Measurements from ENCODE around the gene TGFBR3L.
"Not testable (repeated sequence)": the region's sequence is repeated elsewhere in the genome, so short reads cannot be mapped to it uniquely, and the experiment has no call there.

Gene TGFBR3L

DNA sequence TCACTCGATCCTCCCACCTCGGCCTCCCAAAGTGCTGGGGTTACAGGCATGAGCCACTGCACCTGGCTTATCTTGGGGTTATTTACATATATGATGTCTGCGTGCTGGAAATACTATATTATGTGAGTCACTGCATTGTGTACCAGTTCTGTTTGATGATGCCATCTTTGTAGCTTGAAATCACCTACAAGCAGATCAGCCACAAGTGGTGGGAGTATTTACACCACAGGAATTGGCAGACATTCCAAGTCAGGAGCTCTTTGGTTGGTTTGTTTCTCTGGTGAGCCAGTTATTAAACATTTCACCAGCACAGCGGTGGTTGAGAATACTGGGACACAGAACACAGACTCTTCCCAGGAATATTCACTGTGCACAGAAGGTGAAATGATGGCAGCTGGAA lies 33.3 kb downstream of the TGFBR3L start:
- no peak for DNase-seq (ENCODE audit: low read depth in 2 of 2, low spot score in 1 of 2)

DNA sequence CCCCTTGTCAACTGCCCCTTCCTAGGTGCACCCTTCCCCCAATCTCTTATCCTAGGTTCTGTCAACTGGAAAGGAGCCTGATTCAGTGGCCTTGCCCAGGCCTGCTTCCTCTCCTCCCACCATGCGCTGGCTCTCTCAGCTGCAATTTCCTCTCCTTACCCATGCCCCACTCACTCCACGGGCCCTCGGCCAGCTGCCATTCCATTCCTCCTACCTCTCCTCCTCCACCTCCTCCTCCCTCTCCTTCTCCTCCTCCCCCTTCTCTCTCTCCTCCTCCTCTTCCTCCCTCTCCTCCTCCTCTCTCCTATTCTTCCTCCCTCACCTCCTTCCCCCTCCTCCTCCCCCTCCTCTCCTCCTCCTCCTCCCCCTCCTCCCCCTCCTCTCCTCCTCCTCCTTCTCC lies 38.4 kb downstream of the TGFBR3L start:
- DNase-seq (ENCODE audit: low read depth in 2 of 2, low spot score in 1 of 2) = no peak

DNA sequence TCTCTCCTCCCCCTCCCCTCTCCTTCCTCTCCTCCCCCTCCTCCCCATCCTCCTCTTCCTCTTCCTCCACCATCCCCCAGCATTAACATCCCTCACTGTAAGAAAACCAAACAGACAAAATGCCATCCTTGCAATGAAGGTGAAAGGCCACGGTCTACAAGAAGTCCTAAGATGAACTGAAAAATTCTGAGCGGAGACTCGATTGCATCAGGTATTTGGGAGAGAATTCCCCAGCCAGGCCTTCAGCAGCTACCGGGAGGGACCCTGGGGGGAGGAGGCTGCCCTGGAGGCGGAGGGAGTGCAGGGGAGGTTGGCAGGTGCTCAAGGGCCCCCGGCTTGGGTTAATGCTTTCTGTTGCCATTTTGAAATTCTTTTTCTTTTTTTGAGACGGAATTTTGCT lies 38.9 kb downstream of the TGFBR3L start:
- no peak for DNase-seq (ENCODE audit: low read depth in 2 of 2, low spot score in 1 of 2)

DNA sequence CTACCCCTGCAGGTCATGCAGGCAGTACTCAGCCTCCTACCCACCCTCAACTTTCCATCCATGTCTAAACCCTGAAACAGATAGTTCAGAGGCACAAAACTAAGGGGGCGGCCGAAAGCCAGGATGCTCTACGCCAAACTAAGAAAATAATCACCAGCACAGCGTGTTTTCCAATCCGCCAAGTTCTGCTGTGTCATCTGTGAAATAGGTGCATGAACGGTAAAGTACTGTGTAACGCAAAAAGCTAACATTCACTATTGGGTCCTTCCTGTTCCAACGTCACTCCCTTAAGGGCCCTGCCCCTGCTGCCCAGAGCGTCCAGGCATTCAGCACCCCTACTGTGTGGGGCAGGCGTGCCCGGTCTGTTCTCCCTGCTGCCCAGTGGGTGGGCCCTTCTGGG lies 41.1 kb downstream of the TGFBR3L start:
- DNase-seq (ENCODE audit: low read depth in 2 of 2, low spot score in 1 of 2) = no peak

DNA sequence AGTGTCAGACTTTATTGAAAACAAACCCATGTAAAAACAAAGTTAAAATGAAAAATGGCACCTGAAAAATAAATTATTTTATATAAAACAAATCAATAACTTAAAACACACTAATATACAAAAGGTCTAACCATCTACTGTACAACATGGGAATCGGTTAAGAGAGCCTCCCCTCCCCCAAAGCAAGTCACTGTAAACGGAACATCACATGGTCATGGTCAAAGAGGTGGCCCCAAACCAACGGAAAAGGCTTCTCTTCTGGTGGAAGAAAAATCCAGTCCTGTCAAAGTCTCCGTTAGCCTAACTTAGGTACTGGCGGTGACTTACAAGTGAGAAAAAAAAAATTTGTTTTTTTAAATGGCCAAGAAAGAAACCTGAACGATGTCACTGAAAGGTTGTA lies 44.6 kb downstream of the TGFBR3L start:
- DNase-seq (ENCODE audit: low read depth in 2 of 2, low spot score in 1 of 2) = no peak

DNA sequence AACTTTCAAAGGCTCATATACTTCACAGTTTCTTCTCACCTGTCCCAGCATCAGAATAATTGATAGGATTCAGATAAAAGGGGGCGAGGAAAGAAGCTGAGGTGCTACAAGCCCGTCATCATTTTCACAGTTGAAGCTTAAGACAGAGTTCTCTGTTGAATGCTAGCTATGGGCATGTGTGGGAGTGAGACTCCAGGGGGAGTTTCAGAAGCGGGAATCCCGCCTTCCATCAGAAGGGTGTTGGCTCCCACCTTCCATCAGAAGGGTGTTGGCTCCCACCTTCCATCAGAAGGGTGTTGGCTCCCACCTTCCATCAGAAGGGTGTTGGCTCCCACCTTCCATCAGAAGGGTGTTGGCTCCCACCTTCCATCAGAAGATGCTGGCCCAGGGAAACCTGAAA lies 46.5 kb downstream of the TGFBR3L start:
- DNase-seq (ENCODE audit: low read depth in 2 of 2, low spot score in 1 of 2) = not testable (repeated sequence)

DNA sequence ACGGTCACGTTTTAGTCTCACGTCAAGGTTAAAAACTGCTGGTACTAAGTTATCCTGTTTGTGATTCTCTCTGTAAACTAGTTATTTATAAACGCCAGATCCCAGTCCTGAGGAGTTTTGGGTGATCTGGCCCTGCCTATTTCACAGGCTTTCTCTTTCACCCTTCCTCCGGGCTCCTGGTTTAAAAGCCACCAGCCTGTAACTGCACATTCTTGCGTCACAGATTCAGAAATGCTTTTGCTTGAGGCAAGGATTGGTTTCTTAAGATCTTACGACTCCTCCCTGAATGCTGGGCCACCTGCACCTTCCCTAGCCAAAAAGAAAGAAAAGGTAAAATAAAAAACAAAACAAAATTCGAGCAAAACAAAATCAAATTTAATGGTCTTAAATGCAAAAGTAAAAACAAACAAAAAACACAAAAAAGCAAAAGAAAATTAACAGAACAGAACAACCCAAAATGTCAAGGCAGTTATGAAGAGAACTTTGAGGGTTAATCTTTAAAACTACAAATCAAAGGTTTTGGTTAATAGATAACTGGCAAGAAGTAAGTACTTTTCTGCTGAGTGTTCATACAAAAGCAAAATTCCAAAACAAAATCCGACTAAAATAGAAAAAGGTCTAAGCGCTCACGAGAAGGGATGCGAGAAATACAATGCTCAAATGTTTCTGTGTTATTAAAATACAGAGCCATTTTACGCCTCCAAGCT lies 47.4 kb downstream of the TGFBR3L start:
- no peak for DNase-seq (ENCODE audit: low read depth in 2 of 2, low spot score in 1 of 2)

DNA sequence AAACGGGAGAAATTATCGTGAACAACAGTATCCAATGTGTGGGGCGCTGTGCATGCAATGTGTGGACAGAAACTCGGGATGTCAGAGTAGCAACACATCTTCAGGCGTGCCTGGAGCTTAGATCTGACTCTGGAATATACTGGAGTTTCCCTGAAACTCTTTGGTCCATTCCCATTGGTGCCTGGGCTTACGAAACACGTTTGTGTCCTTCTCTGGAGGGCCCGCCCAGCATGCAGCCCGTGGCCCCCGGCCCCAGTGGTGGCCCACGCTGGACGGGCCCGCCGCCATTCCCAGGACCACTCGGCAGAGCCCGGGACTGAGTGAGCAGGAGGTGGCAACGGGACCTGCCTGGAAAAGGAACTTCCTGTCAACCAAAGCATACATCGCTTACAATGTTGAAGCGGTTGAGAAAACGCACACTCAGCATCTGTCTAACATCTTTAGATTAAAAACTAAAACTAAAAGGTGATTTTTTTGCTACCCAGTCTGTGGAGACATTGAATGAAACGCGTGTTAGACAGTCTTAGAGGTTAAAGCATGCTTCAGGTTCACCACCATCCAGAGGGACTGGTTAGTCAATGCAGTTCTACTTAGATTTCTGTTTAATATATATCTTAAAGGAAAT lies 48.1 kb downstream of the TGFBR3L start:
- no peak for DNase-seq (ENCODE audit: low read depth in 2 of 2, low spot score in 1 of 2)

DNA sequence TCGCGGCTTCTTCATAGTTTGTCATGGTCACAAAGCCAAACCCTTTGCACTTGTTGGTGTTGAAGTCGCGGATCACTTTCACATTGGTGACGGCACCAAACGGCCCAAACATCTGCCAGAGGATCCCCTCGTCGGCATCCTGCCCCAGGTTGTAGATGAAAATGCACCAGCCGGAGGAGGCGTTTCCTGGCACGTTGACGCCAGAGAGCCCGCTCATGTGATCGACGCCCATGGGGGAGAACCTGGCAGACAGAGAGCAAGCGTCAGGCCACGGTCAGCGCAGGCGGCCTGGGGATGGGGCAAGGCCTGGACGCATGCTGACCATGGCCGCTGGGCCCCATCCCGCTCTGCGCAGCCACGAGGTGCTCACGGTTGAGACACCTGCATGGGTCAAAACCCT lies 48.9 kb downstream of the TGFBR3L start:
- no peak for DNase-seq (ENCODE audit: low read depth in 2 of 2, low spot score in 1 of 2)

DNA sequence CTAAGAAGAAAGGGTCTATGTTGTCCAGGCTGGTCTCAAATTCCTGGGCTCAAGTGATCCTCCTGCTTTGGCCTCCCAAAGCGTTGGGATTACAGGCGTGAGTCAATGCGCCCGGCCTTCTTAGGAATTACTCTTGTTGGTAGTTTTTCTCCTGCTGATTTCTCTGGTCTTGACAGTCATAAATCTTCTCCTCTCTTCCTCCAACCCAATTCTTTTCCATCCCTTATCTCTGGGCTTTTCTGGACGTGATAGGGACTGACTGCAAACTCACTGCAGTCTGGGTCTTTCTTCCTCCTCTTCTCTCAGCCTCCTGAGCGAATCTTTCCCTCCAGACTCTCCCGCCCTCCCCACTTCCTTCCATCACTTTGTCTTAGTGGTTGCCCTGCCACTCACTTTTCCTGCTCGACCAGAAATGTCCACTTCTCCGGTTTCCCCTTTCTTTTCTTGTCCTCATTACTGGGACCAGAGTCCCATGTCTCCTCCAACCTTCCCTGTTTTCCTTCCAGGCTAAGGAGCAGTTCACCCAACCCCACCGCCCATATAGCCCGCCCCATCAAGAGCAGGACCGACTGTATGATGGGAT lies 50.7 kb downstream of the TGFBR3L start:
- DNase-seq (ENCODE audit: low read depth in 2 of 2, low spot score in 1 of 2) = no peak

DNA sequence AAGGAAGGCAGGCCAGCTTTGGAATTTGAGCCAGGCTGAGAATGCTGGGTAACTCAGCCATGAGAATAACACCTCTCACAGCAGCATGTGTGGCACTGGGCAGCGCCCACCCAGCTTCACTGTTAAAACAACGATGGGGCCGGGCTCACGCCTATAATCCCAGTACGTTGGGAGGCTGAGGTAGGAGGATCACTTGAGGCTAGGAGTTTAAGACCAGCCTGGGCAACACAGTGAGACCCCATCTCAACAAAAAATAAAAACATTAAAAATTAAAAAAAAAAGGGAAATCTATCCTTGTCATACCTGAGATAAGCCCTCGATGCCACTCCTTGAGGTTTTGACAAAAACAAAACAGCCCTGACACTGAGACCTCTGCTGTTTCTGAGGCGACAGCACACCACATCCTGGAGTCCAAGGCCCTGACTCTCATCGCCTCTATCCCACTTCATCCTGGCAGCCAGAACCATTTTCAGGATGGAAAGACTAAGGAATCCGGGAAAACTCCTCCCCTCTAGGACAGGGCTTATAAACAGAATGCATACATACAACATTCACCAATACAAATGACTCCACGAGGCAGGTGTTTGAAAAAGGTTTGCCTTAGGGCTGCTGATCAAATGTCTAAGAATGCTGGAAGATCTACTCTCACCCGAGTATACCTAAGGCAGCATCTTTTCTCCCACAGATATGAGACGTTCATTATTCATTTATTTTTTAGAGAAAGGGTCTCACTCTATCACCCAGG lies 51.5 kb downstream of the TGFBR3L start:
- no peak for DNase-seq (ENCODE audit: low read depth in 2 of 2, low spot score in 1 of 2)

DNA sequence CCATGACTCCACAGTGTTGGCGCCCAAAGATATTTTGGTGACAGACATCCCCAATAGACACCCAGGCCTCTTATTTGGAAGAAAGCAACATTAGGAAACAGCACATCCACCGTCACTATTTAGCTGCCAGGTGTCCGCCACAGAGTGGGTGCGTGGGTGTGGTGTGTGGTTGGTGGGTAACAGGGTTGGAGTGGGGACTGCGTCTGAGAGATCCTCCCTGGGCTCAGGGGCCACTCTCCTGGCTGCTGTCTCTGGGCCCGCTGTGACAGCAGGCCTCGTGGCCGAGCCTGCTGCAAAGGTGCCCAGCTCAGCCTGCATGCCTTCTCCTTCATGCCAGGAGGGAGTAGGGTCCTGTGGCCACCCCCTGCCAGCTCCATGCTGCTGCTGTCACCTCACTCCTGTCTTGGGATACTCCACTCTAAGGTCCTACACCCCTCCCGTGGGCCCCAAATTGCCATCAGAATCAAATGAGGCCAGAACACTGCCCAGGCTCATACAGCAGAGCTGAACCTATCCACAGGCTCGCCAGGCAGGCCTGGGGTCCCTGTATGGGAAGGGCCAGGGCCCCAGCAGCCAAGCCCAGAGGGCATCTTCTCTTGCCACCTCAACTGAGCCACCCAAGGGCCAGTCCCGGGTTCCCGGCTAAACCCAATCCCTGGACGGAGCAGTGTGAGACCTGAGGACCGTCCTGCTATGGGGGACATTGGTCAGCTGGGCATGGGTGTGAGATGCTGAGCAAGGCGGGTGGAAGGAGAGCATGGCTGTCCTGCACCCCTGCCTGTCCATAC lies 53.6 kb downstream of the TGFBR3L start:
- DNase-seq (ENCODE audit: low read depth in 2 of 2, low spot score in 1 of 2) = no peak
